ENCODE results near the gene DNHD1. TPM values are rescaled to one million over a fixed set of nuclear protein-coding genes. Genes with fewer than 3 reads are reported as not detected.
"Not testable (repeated sequence)": the region's sequence is repeated elsewhere in the genome, so short reads cannot be mapped to it uniquely, and the experiment has no call there.

The DNHD1 gene
- total RNA-seq, 4 donors from 2014 or later: 2.9 to 20.9 (median 9.8) TPM

GRCh38 chr11:6505577-6506240, 8.6 kb downstream of the DNHD1 start:
- Histone ChIP-seq H3K4me1 (no peaks in the 10 kb centered on the region), H3K4me3 (no peak overlapping the region), H3K27ac (no peak overlapping the region), H3K9me3 (no peaks in the 10 kb centered on the region), H3K27me3 (no peaks in the 10 kb centered on the region), H3K36me3 (peaks cover 0 to 55% of the 10 kb centered on the region in 2 donors)
- TF ChIP-seq POLR2AphosphoS5 (IDR thresholded peaks at IDR 0.05) (no peak), EP300 (IDR thresholded peaks at IDR 0.05) (no peak), POLR2A (IDR thresholded peaks at IDR 0.05) (no peak), CTCF (IDR thresholded peaks at IDR 0.05) (peak; percentile 69 to 74 (median 71))
- peak; percentile 77 for ATAC-seq
- WGBS, 2 donors (ENCODE audit: low coverage in 1 of 2): 50 to 53% methylated on average over 2 of the region's 2 CpGs

- H3K4me1 ChIP-seq: peaks cover 0 to 21% (median 0%) of the 10 kb centered on the region in 3 donors
- H3K27ac ChIP-seq: no peak overlapping the region
- no peaks in the 10 kb centered on the region for H3K27me3 ChIP-seq
- peaks cover 0 to 48% of the 10 kb centered on the region in 2 donors for H3K36me3 ChIP-seq
- no peaks in the 10 kb centered on the region for H3K9me3 ChIP-seq
- H3K4me3 ChIP-seq: no peak overlapping the region
- no peak for ATAC-seq
- TF ChIP-seq EP300 (IDR thresholded peaks at IDR 0.05): no peak
- no peak for TF ChIP-seq POLR2A (IDR thresholded peaks at IDR 0.05)
- no peak for TF ChIP-seq POLR2AphosphoS5 (IDR thresholded peaks at IDR 0.05)
- TF ChIP-seq CTCF (IDR thresholded peaks at IDR 0.05): no peak
Measured at GRCh38 chr11:6516865-6517264, 19.8 kb downstream of the DNHD1 start.

GRCh38 chr11:6520265-6520664, 23.2 kb downstream of the DNHD1 start:
- no peaks in the 10 kb centered on the region for H3K9me3 ChIP-seq
- no peak for TF ChIP-seq EP300 (IDR thresholded peaks at IDR 0.05)
- TF ChIP-seq POLR2A (IDR thresholded peaks at IDR 0.05): no peak
- TF ChIP-seq CTCF (IDR thresholded peaks at IDR 0.05): no peak
- no peak for TF ChIP-seq POLR2AphosphoS5 (IDR thresholded peaks at IDR 0.05)
- peaks cover 0 to 14% (median 0%) of the 10 kb centered on the region in 3 donors for H3K4me1 ChIP-seq
- peaks cover 0 to 25% of the 10 kb centered on the region in 2 donors for H3K36me3 ChIP-seq
- no peak for ATAC-seq
- 89% methylated on average over 3 of the region's 3 CpGs; no CpG with 5 or more reads in 1 of the 2 donors for WGBS, 2 donors (ENCODE audit: low coverage in 1 of 2)
- H3K27me3 ChIP-seq: no peaks in the 10 kb centered on the region
- no peak overlapping the region for H3K4me3 ChIP-seq
- no peak overlapping the region for H3K27ac ChIP-seq

- not testable (repeated sequence) for H3K27ac ChIP-seq, H3K27me3 ChIP-seq, H3K4me3 ChIP-seq, ATAC-seq, H3K9me3 ChIP-seq, H3K4me1 ChIP-seq
- H3K36me3 ChIP-seq: peaks cover 0 to 23% of the 10 kb centered on the region in 2 donors
- 86 to 98% methylated on average over 1 to 2 of the region's 3 CpGs for WGBS, 2 donors (ENCODE audit: low coverage in 1 of 2)
Measured at GRCh38 chr11:6521946-6522345, 24.9 kb downstream of the DNHD1 start.

- Histone ChIP-seq H3K27ac (no peak overlapping the region), H3K9me3 (no peaks in the 10 kb centered on the region), H3K27me3 (no peaks in the 10 kb centered on the region), H3K36me3 (peaks cover 0 to 28% of the 10 kb centered on the region in 2 donors), H3K4me1 (no peaks in the 10 kb centered on the region), H3K4me3 (no peak overlapping the region)
- no peak for TF ChIP-seq CTCF (IDR thresholded peaks at IDR 0.05)
- no peak for TF ChIP-seq EP300 (IDR thresholded peaks at IDR 0.05)
- TF ChIP-seq POLR2AphosphoS5 (IDR thresholded peaks at IDR 0.05): no peak
- TF ChIP-seq POLR2A (IDR thresholded peaks at IDR 0.05): no peak
- 0% methylated on average over 1 of the region's 1 CpG for WGBS, 2 donors (ENCODE audit: low coverage in 1 of 2)
- no peak for ATAC-seq
Measured at GRCh38 chr11:6523253-6523652, 26.2 kb downstream of the DNHD1 start.
